ENCODE results near the gene PILRA. TPM values are rescaled to one million over a fixed set of nuclear protein-coding genes. Genes with fewer than 3 reads are reported as not detected.

Gene PILRA
- total RNA-seq, 1 donor from 2014 or later: 1.6 TPM

DNA sequence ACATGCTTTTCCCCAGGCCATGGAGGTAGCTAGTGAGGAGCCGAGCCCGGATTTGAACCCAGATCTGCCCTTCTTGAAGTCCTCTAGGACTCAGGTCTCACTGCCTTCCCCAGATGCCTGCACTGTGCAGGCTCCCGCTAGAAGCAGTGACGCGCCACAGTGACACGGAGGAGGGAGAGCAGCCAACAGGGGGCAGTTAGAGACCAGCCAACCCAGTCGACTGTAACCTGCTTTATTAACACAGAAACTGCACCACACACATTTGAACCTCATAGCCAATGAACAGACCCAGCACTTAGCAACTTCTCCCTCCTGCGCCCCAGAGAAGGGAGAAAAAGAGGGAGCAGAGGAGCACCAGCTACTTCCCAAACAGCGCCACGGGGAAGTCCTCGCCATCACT, 27.4 kb downstream of the PILRA start:
- Histone ChIP-seq H3K27me3 (ENCODE audit: control insufficient read depth in 3 of 3, insufficient read depth in 3 of 3, low read length in 3 of 3) (no peaks in the 10 kb centered on the region), H3K36me3 (ENCODE audit: control insufficient read depth in 3 of 3, insufficient read depth in 3 of 3, low read length in 3 of 3) (peaks cover 2 to 11% (median 2%) of the 10 kb centered on the region in 3 donors), H3K9me3 (ENCODE audit: control insufficient read depth in 3 of 3, low read length in 3 of 3) (no peaks in the 10 kb centered on the region), H3K9ac (ENCODE audit: low read depth in 1 of 3, low read length in 3 of 3) (no peak overlapping the region), H3K27ac (ENCODE audit: low read depth, low read length) (no peak overlapping the region), H3K4me1 (ENCODE audit: control insufficient read depth in 3 of 3, insufficient read depth in 3 of 3, low read length in 3 of 3) (no peaks in the 10 kb centered on the region), H3K4me3 (ENCODE audit: low read length in 3 of 3) (no peak overlapping the region)

DNA sequence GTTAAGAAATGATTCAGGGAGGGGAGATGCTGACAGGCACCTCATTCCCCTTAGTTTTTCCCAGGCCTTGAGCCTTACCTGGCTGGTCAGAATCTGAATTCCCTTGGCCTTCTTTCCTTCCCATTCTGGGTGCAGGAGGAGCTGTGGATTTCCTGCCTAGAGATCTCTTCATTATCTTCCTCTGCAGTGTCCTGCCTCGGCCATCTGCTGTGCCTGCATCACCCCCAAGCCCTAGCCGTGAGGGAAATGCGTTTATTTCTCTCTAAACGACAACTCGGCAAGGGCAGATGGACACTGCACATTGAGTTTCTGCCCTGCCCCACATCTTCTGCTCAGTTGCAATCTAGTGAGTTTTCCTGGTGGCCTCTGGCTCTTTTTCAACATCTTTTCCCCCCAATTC, 28.5 kb downstream of the PILRA start:
- Histone ChIP-seq H3K9ac (ENCODE audit: low read depth in 1 of 3, low read length in 3 of 3) (no peak overlapping the region), H3K27ac (ENCODE audit: low read depth, low read length) (no peak overlapping the region), H3K9me3 (ENCODE audit: control insufficient read depth in 3 of 3, low read length in 3 of 3) (no peaks in the 10 kb centered on the region), H3K36me3 (ENCODE audit: control insufficient read depth in 3 of 3, insufficient read depth in 3 of 3, low read length in 3 of 3) (peaks cover 2 to 11% (median 4%) of the 10 kb centered on the region in 3 donors), H3K27me3 (ENCODE audit: control insufficient read depth in 3 of 3, insufficient read depth in 3 of 3, low read length in 3 of 3) (no peaks in the 10 kb centered on the region), H3K4me3 (ENCODE audit: low read length in 3 of 3) (no peak overlapping the region), H3K4me1 (ENCODE audit: control insufficient read depth in 3 of 3, insufficient read depth in 3 of 3, low read length in 3 of 3) (no peaks in the 10 kb centered on the region)

DNA sequence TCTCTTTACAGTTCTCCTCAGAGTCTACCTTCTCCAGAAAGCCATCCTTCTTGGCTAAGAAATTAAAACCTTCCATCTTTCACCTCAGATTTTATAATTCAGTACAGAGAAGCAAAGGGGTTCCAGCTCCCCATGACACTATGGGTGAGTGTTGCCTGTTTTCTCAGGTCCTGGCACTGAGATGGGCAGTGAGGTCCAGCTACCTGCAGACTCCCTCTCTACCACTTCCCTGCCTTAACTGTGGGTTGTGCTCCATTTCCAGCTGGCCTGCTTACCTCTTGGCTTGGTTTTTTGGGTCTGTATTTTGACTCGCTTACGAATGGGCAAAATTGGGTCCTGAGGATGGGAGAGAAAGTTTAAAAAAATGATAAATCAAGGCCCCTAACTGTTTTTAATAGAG, 29.0 kb downstream of the PILRA start:
- no peaks in the 10 kb centered on the region for H3K4me1 ChIP-seq (ENCODE audit: control insufficient read depth in 3 of 3, insufficient read depth in 3 of 3, low read length in 3 of 3)
- H3K9me3 ChIP-seq (ENCODE audit: control insufficient read depth in 3 of 3, low read length in 3 of 3): no peaks in the 10 kb centered on the region
- H3K27ac ChIP-seq (ENCODE audit: low read depth, low read length): no peak overlapping the region
- no peak overlapping the region for H3K9ac ChIP-seq (ENCODE audit: low read depth in 1 of 3, low read length in 3 of 3)
- peaks cover 2 to 11% (median 4%) of the 10 kb centered on the region in 3 donors for H3K36me3 ChIP-seq (ENCODE audit: control insufficient read depth in 3 of 3, insufficient read depth in 3 of 3, low read length in 3 of 3)
- no peaks in the 10 kb centered on the region for H3K27me3 ChIP-seq (ENCODE audit: control insufficient read depth in 3 of 3, insufficient read depth in 3 of 3, low read length in 3 of 3)
- no peak overlapping the region for H3K4me3 ChIP-seq (ENCODE audit: low read length in 3 of 3)

DNA sequence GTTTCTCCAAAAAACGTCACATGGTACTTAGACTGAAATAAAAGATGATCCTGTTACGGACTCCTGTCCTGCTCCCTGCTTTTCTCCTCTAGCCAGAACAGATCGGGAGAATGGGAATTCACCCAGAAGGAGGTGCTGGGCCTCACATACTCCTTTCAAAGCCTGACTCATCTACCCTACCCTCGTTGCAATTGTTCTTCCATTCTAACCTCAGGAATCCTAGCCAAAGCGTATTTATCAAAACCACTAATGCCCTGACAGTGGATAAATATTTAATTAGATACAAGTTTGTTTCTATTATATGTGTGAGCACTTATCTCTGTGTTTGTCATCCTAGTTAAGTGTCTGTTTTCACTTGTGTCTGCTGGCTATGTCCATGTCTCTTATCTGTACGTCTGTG, 33.5 kb downstream of the PILRA start:
- Histone ChIP-seq H3K27ac (ENCODE audit: low read depth, low read length) (no peak overlapping the region), H3K36me3 (ENCODE audit: control insufficient read depth in 3 of 3, insufficient read depth in 3 of 3, low read length in 3 of 3) (peaks cover 0 to 2% (median 2%) of the 10 kb centered on the region in 3 donors), H3K9ac (ENCODE audit: low read depth in 1 of 3, low read length in 3 of 3) (no peak overlapping the region), H3K9me3 (ENCODE audit: control insufficient read depth in 3 of 3, low read length in 3 of 3) (no peaks in the 10 kb centered on the region), H3K27me3 (ENCODE audit: control insufficient read depth in 3 of 3, insufficient read depth in 3 of 3, low read length in 3 of 3) (no peaks in the 10 kb centered on the region), H3K4me1 (ENCODE audit: control insufficient read depth in 3 of 3, insufficient read depth in 3 of 3, low read length in 3 of 3) (no peaks in the 10 kb centered on the region), H3K4me3 (ENCODE audit: low read length in 3 of 3) (no peak overlapping the region)

DNA sequence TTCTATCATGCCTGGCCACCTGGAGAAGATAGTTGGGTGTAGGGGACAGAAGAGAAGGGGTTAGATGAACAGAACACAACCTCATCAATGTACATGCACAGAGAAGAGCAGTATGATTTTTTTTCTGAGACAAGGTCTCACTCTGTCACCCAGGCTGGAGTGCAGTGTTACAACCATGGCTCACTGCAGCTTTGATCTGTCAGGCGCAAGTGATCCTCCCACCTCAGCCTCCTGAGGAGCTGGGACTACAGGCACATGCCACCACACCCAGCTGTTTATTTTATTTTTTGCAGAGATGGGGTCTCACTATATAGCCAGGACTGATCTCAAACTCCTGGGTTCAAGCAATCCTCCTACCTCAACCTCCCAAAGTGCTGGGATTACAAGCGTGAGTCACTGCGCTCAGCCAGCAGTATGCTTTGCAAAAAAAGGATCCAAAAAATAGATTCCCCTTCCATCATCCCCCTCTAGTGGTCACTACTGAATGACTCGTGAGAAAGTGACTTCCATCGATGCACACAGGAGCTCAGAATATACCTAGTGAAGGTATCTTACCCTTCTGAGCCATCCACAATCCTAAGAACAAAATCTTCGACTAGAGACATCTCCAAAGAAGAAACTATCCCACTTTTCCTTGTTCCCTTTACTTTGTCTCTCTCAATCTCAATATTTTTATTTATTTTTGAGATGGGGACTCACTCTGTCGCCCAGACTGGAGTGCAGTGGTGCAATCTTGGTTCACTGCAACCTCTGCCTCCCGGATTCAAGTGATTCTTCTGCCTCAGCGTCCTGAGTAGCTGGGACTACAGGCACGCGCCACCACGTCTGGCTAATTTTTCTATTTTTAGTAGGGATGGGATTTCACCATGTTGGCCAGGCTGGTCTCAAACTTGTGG, 34.2 kb downstream of the PILRA start:
- Histone ChIP-seq H3K27me3 (ENCODE audit: control insufficient read depth in 3 of 3, insufficient read depth in 3 of 3, low read length in 3 of 3) (no peaks in the 10 kb centered on the region), H3K4me3 (ENCODE audit: low read length in 3 of 3) (no peak overlapping the region), H3K9ac (ENCODE audit: low read depth in 1 of 3, low read length in 3 of 3) (no peak overlapping the region), H3K4me1 (ENCODE audit: control insufficient read depth in 3 of 3, insufficient read depth in 3 of 3, low read length in 3 of 3) (no peaks in the 10 kb centered on the region), H3K36me3 (ENCODE audit: control insufficient read depth in 3 of 3, insufficient read depth in 3 of 3, low read length in 3 of 3) (peaks cover 0 to 2% (median 2%) of the 10 kb centered on the region in 3 donors), H3K9me3 (ENCODE audit: control insufficient read depth in 3 of 3, low read length in 3 of 3) (no peaks in the 10 kb centered on the region), H3K27ac (ENCODE audit: low read depth, low read length) (no peak overlapping the region)

DNA sequence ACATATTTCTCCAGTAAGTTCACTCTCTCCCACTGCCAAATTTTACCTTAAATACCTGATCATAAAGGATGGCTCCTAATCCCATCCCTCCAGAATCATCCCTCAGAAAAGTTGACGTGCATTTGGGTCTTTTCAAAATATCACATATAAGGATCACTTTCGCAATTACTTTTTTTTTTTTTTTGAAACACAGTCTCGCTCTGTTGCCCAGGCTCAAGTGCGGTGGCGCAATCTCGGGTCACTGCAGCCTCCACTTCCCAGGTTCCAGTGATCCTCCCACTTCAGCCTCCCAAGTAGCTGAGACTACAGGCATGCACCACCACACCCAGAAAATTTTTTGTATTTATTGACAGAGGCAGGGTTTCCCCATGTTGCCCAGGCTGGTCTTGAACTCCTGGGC, 37.8 kb downstream of the PILRA start:
- Histone ChIP-seq H3K36me3 (ENCODE audit: control insufficient read depth in 3 of 3, insufficient read depth in 3 of 3, low read length in 3 of 3) (peaks cover 0 to 2% (median 0%) of the 10 kb centered on the region in 3 donors), H3K27me3 (ENCODE audit: control insufficient read depth in 3 of 3, insufficient read depth in 3 of 3, low read length in 3 of 3) (no peaks in the 10 kb centered on the region), H3K4me3 (ENCODE audit: low read length in 3 of 3) (no peak overlapping the region), H3K27ac (ENCODE audit: low read depth, low read length) (no peak overlapping the region), H3K9me3 (ENCODE audit: control insufficient read depth in 3 of 3, low read length in 3 of 3) (no peaks in the 10 kb centered on the region), H3K9ac (ENCODE audit: low read depth in 1 of 3, low read length in 3 of 3) (no peak overlapping the region), H3K4me1 (ENCODE audit: control insufficient read depth in 3 of 3, insufficient read depth in 3 of 3, low read length in 3 of 3) (no peaks in the 10 kb centered on the region)

DNA sequence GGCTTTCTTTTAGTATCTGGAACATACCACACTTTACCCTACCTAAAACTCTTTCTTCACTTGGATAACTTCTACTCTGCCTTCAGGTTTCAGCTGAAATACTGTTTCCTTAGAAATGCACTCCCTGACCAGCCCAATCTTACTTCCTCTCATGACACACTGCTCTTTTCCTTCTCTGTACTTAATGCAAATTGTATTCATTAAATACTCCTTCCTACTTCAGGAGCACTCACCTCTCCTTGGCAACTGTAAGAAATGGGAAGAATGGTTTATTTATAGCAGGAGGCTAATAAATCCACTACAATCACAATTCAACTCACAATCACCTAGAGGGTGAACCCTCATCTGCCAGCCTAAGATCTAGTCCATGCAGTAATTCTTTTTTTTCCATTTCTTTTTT, 40.1 kb downstream of the PILRA start:
- no peaks in the 10 kb centered on the region for H3K9me3 ChIP-seq (ENCODE audit: control insufficient read depth in 3 of 3, low read length in 3 of 3)
- H3K9ac ChIP-seq (ENCODE audit: low read depth in 1 of 3, low read length in 3 of 3): no peak overlapping the region
- H3K4me1 ChIP-seq (ENCODE audit: control insufficient read depth in 3 of 3, insufficient read depth in 3 of 3, low read length in 3 of 3): no peaks in the 10 kb centered on the region
- no peak overlapping the region for H3K27ac ChIP-seq (ENCODE audit: low read depth, low read length)
- no peak overlapping the region for H3K4me3 ChIP-seq (ENCODE audit: low read length in 3 of 3)
- no peaks in the 10 kb centered on the region for H3K36me3 ChIP-seq (ENCODE audit: control insufficient read depth in 3 of 3, insufficient read depth in 3 of 3, low read length in 3 of 3)
- no peaks in the 10 kb centered on the region for H3K27me3 ChIP-seq (ENCODE audit: control insufficient read depth in 3 of 3, insufficient read depth in 3 of 3, low read length in 3 of 3)

DNA sequence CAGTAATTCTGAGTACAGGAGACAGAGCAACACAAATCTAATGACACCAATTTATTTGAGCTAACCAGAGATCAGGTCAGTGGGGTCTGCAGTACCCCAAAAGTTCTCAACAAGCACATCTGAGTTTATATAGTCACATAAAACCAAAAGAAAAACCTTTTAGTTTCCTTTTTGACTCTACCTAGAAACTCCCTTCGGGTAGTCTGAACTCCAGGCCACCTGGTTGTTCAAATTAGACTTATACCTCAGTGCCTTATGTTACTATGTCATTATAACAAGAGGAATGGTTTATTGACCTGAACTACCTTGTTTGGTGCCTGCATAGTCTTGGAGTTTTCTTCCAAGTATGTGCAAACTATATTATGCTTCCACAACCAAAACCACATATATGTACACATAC, 40.6 kb downstream of the PILRA start:
- Histone ChIP-seq H3K4me3 (ENCODE audit: low read length in 3 of 3) (no peak overlapping the region), H3K9ac (ENCODE audit: low read depth in 1 of 3, low read length in 3 of 3) (no peak overlapping the region), H3K4me1 (ENCODE audit: control insufficient read depth in 3 of 3, insufficient read depth in 3 of 3, low read length in 3 of 3) (no peaks in the 10 kb centered on the region), H3K9me3 (ENCODE audit: control insufficient read depth in 3 of 3, low read length in 3 of 3) (no peaks in the 10 kb centered on the region), H3K27ac (ENCODE audit: low read depth, low read length) (no peak overlapping the region), H3K36me3 (ENCODE audit: control insufficient read depth in 3 of 3, insufficient read depth in 3 of 3, low read length in 3 of 3) (no peaks in the 10 kb centered on the region), H3K27me3 (ENCODE audit: control insufficient read depth in 3 of 3, insufficient read depth in 3 of 3, low read length in 3 of 3) (no peaks in the 10 kb centered on the region)

DNA sequence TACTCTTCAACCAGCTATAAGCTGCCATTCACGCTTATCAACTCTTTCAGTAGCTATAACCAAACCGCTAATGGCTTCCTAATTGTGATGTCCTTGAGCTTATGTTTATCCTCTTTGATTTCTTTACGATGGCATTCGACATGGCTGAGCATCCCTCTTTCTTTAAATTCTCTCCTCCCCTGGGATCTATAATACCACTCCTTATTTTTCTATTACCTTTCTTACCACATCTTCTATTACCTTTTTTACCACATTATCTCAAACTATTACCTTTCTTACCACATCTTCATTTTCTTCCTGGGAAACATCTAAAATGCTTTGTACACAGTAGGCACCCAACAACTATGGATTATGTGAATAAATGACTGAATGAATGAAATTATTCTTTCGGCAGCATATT, 42.2 kb downstream of the PILRA start:
- Histone ChIP-seq H3K36me3 (ENCODE audit: control insufficient read depth in 3 of 3, insufficient read depth in 3 of 3, low read length in 3 of 3) (no peaks in the 10 kb centered on the region), H3K4me3 (ENCODE audit: low read length in 3 of 3) (no peak overlapping the region), H3K27me3 (ENCODE audit: control insufficient read depth in 3 of 3, insufficient read depth in 3 of 3, low read length in 3 of 3) (no peaks in the 10 kb centered on the region), H3K27ac (ENCODE audit: low read depth, low read length) (no peak overlapping the region), H3K9me3 (ENCODE audit: control insufficient read depth in 3 of 3, low read length in 3 of 3) (no peaks in the 10 kb centered on the region), H3K4me1 (ENCODE audit: control insufficient read depth in 3 of 3, insufficient read depth in 3 of 3, low read length in 3 of 3) (no peaks in the 10 kb centered on the region), H3K9ac (ENCODE audit: low read depth in 1 of 3, low read length in 3 of 3) (no peak overlapping the region)

DNA sequence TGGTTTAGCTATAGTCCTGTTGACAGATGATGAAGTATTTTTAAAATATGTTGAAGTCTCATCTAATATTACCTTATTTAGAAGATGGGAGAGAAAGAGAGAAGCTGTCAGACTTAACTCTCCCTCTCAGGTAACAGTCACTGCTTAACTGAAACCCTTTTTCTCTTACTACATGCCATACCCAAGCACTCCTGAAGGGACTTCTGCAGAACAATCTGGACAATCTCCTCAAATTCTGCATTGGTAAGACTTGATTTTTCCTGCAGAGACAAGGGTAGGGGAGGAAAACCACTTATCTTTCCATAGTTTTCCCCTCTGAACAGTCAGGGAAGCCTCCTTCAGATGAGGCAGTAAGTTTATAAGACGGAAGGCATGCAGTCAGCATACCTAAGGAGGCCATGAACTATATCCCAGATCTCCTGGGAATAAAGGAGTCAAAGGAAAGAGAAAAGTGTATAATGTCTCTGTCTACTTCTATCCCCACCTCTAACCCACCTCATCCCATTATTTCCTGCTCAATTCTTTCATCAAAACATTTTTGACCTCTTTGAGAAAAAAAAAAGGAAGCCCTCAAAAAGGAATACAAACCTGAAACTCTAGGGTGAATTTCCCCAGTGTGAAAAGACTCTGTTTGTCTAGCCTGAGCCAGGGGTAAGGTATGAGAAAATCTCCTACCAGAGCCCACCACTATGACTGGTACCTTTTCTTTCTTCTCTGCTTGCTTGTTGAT, 45.8 kb downstream of the PILRA start:
- H3K4me3 ChIP-seq (ENCODE audit: low read length in 3 of 3): no peak overlapping the region
- no peak overlapping the region for H3K27ac ChIP-seq (ENCODE audit: low read depth, low read length)
- H3K9me3 ChIP-seq (ENCODE audit: control insufficient read depth in 3 of 3, low read length in 3 of 3): no peaks in the 10 kb centered on the region
- H3K27me3 ChIP-seq (ENCODE audit: control insufficient read depth in 3 of 3, insufficient read depth in 3 of 3, low read length in 3 of 3): no peaks in the 10 kb centered on the region
- H3K36me3 ChIP-seq (ENCODE audit: control insufficient read depth in 3 of 3, insufficient read depth in 3 of 3, low read length in 3 of 3): no peaks in the 10 kb centered on the region
- H3K4me1 ChIP-seq (ENCODE audit: control insufficient read depth in 3 of 3, insufficient read depth in 3 of 3, low read length in 3 of 3): no peaks in the 10 kb centered on the region
- peak overlapping the region in 1 of 3 donors; percentile 53 for H3K9ac ChIP-seq (ENCODE audit: low read depth in 1 of 3, low read length in 3 of 3)
